HepG2 (cell line): Measurements from ENCODE around the gene ESRP2. TPM values are rescaled to one million over a fixed set of nuclear protein-coding genes. Genes with fewer than 3 reads are reported as not detected.

Source experiments
- ATAC-seq: fragments of 200-7000 bp; cut with Tn5 transposase; 3 replicates; pipeline ENCODE4 v1.9.1; 2020; ENCODE audit warnings: mild to moderate bottlenecking, moderate library complexity
- BruUV-seq: library from RNA; stranded (reverse); fragments of 400-500 nt; replicated peaks from 2 replicates; lab custom pipeline; 2021; lab: Mats Ljungman, UMichigan
- CTCF ChIA-PET: fragments of 300-600 bp; formaldehyde crosslinking; extraction: SDS; loops from one replicate; lab custom pipeline; 2021; ENCODE audit warnings: low total read pairs, inconsistent platforms, low intra/inter-chr PET ratio; lab: Yijun Ruan, JAX
- POLR2A ChIA-PET: fragments of 350-600 bp; sonication (Branson Sonifier 250); formaldehyde crosslinking; loops from one replicate; lab custom pipeline; 2020; ENCODE audit warnings: antibody characterized with exemption, inconsistent platforms; lab: Yijun Ruan, JAX
- DNase-seq: peaks from one replicate; pipeline ENCODE4 v3.0.0-alpha.2; 2015; ENCODE audit warnings: low spot score
- FAIRE-seq: peaks from 3 replicates; lab custom pipeline; 2011; peaks lifted over from hg19 to GRCh38; lab: Jason Lieb, UNC
- H2AFZ ChIP-seq: one replicate; pipeline ENCODE4 v1.6.1; 2011; ENCODE audit warnings: low read length, inconsistent platforms
- H3K27ac ChIP-seq: fragments of 300-600 bp; 3 replicates; pipeline ENCODE4 v1.8.0; 2011; ENCODE audit warnings: mixed run types, mild to moderate bottlenecking, mixed read lengths, low read length, inconsistent platforms; ENCODE audit not compliant: insufficient read depth; ENCODE audit errors: extremely low read length
- H3K27me3 ChIP-seq, 2 experiments: fragments of 200-600 bp in 1 of 2; 2 replicates in 1 of 2; 3 replicates in 1 of 2; pipeline versions ENCODE4 v1.6.0 to v1.8.0; 2011; ENCODE audit warnings: low read length in 2 of 2, mild to moderate bottlenecking in 2 of 2, moderate library complexity in 2 of 2, inconsistent platforms in 1 of 2; ENCODE audit not compliant: insufficient read depth in 2 of 2, control insufficient read depth in 1 of 2
- H3K36me3 ChIP-seq, 2 experiments: fragments of 200-600 bp in 1 of 2; replicated peaks in 1 of 2; 2 replicates in 1 of 2; 3 replicates in 1 of 2; pipeline versions ENCODE4 v1.5.1 to v1.8.0; 2011; ENCODE audit warnings: low read length in 2 of 2, inconsistent platforms in 1 of 2; ENCODE audit not compliant: insufficient read depth in 2 of 2, control insufficient read depth in 1 of 2
- H3K4me1 ChIP-seq: 2 replicates; pipeline ENCODE4 v1.5.1; 2012; ENCODE audit warnings: low read length, inconsistent platforms; ENCODE audit not compliant: insufficient read depth
- H3K4me2 ChIP-seq: 2 replicates; pipeline ENCODE4 v1.6.0; 2011; ENCODE audit warnings: low read depth, low read length, inconsistent platforms
- H3K4me3 ChIP-seq, 3 experiments: fragments of 200-600 bp in 1 of 3; sonication (generic), shearing (Covaris generic) in 1 of 3; replicated peaks in 1 of 3; 2 replicates each; pipeline ENCODE4 v1.5.1; 2011 to 2016; ENCODE audit warnings: low read length in 3 of 3, inconsistent platforms in 2 of 3, low read depth in 2 of 3, mild to moderate bottlenecking in 2 of 3, control low read depth in 1 of 3, mixed read lengths in 1 of 3; ENCODE audit not compliant: insufficient read depth in 1 of 3
- H3K79me2 ChIP-seq: one replicate; pipeline ENCODE4 v1.6.1; 2011; ENCODE audit warnings: low read length, inconsistent platforms; ENCODE audit not compliant: insufficient read depth
- H3K9ac ChIP-seq: 2 replicates; pipeline ENCODE4 v1.6.0; 2011; ENCODE audit warnings: mild to moderate bottlenecking, low read depth, low read length, inconsistent platforms; ENCODE audit not compliant: insufficient read depth
- H3K9me3 ChIP-seq: 2 replicates; pipeline ENCODE4 v1.5.1; 2012; ENCODE audit warnings: mild to moderate bottlenecking, low read length
- H4K20me1 ChIP-seq: 2 replicates; pipeline ENCODE4 v1.6.0; 2011; ENCODE audit warnings: inconsistent platforms, mild to moderate bottlenecking, low read length, moderate library complexity; ENCODE audit not compliant: insufficient read depth
- ETV5 ChIP-seq: IDR thresholded peaks from 2 replicates; pipeline ENCODE4 v1.6.1; 2018; ENCODE audit warnings: missing biosample characterization, missing genetic modification reagents, inconsistent platforms, borderline replicate concordance
- FIP1L1 ChIP-seq: fragments of 200-400 bp; formaldehyde crosslinking; IDR thresholded peaks from 2 replicates; pipeline ENCODE4 v1.6.1; 2018; ENCODE audit warnings: low read depth, mild to moderate bottlenecking, low read length, moderate library complexity, borderline replicate concordance; ENCODE audit not compliant: insufficient read depth
- MAF1 ChIP-seq: sonication (generic); formaldehyde crosslinking; IDR thresholded peaks from 2 replicates; pipeline ENCODE4 v1.5.0; 2020; ENCODE audit warnings: missing genetic modification reagents, borderline replicate concordance
- NR2F1 ChIP-seq, 2 experiments: fragments of 450-650 bp in 1 of 2; formaldehyde crosslinking in 1 of 2; IDR thresholded peaks; 2 replicates each; pipeline versions ENCODE4 v1.5.0 to v1.6.1; 2016 to 2020; ENCODE audit warnings: mild to moderate bottlenecking in 1 of 2, missing compliant biosample characterization in 1 of 2, missing genetic modification reagents in 1 of 2, moderate library complexity in 1 of 2
- PRMT3 ChIP-seq: sonication (generic); formaldehyde crosslinking; IDR thresholded peaks from 2 replicates; pipeline ENCODE4 v1.8.1; 2022; ENCODE audit warnings: low read depth, mild to moderate bottlenecking, moderate library complexity, missing genetic modification reagents, borderline replicate concordance
- SNAI1 ChIP-seq: sonication (generic); formaldehyde crosslinking; IDR thresholded peaks from 2 replicates; pipeline ENCODE4 v1.5.0; 2020; ENCODE audit warnings: mild to moderate bottlenecking, missing genetic modification reagents, borderline replicate concordance
- XBP1 ChIP-seq: sonication (generic); formaldehyde crosslinking; IDR thresholded peaks from 2 replicates; pipeline ENCODE4 v1.5.0; 2020; ENCODE audit warnings: missing genetic modification reagents
- ZNF20 ChIP-seq: sonication (generic); formaldehyde crosslinking; IDR thresholded peaks from 2 replicates; pipeline ENCODE4 v1.4.0; 2020; ENCODE audit warnings: mild to moderate bottlenecking, moderate library complexity, missing genetic modification reagents
- ZNF263 ChIP-seq: sonication (generic); formaldehyde crosslinking; IDR thresholded peaks from 2 replicates; pipeline ENCODE4 v1.4.0; 2020; ENCODE audit warnings: missing genetic modification reagents
- ZNF292 ChIP-seq: sonication (generic); formaldehyde crosslinking; IDR thresholded peaks from 2 replicates; pipeline ENCODE4 v1.8.1; 2022; ENCODE audit warnings: mild to moderate bottlenecking, low read depth, missing genetic modification reagents, borderline replicate concordance
- ZNF3 ChIP-seq: IDR thresholded peaks from 2 replicates; pipeline ENCODE4 v1.7.0; 2017; ENCODE audit warnings: inconsistent platforms
- ZNF761 ChIP-seq: sonication (generic); formaldehyde crosslinking; conservative IDR thresholded peaks from 2 replicates; pipeline ENCODE4 v1.4.0; 2020; ENCODE audit warnings: mild to moderate bottlenecking, missing genetic modification reagents
- WGBS: methylation state at CpG from one replicate; pipeline ENCODE4 v1.1.6; 2017; ENCODE audit warnings: low lambda C conversion rate; 5-methylcytosine and 5-hydroxymethylcytosine counted together
- in situ Hi-C: cut with HindIII; loops from 2 replicates; pipeline ENCODE4 v1.10.0; 2017; ENCODE audit warnings: low pct_unique_long_range_greater_than_20kb; ENCODE audit not compliant: extremely low pct_ligation_motif_present
- intact Hi-C: fragments of 100-400 bp; cut with micrococcal nuclease; formaldehyde crosslinking; loops from one replicate; pipeline ENCODE4 v1.10.0; 2022; ENCODE audit not compliant: unreplicated experiment
- polyA plus RNA-seq, 8 experiments: library from polyadenylated mRNA; depleted of rRNA in 3 of 8; stranded (reverse) in 7 of 8; unstranded in 1 of 8; fragments of >200 nt; fragmentation: Illumina TruSeq in 4 of 8; extraction: Trizol in 4 of 8; gene quantifications; 2 replicates each; pipeline versions ENCODE4 v1.2.1 to v1.2.3, GENCODE V29; 2011 to 2016; ENCODE audit warnings: low read depth in 4 of 8, missing spikeins in 1 of 8, mixed read lengths in 1 of 8; ENCODE audit not compliant: insufficient read depth in 1 of 8
- total RNA-seq, 5 experiments: library from RNA; depleted of rRNA; stranded (reverse); fragments of >200 nt; fragmentation: Illumina TruSeq; extraction: Trizol; gene quantifications; 2 replicates each; pipeline ENCODE4 v1.2.3, GENCODE V29; 2016; ENCODE audit warnings: low read depth in 1 of 5
- TF ChIP-seq, protein P1 (sequence below): sonication (generic); formaldehyde crosslinking; IDR thresholded peaks from 2 replicates; pipeline ENCODE4 v1.4.0; 2020; ENCODE audit warnings: missing genetic modification reagents
- TF ChIP-seq, protein P2 (sequence below): sonication (generic); formaldehyde crosslinking; IDR thresholded peaks from 2 replicates; pipeline ENCODE4 v1.4.0; 2020; ENCODE audit warnings: mild to moderate bottlenecking, missing genetic modification reagents

ESRP2 gene
- total and polyA plus RNA-seq, 2 of the 13 experiments (the other 11 are each of a cell fraction or from before 2014, with no cell fraction given) = 21.1 to 32.4 TPM

DNA sequence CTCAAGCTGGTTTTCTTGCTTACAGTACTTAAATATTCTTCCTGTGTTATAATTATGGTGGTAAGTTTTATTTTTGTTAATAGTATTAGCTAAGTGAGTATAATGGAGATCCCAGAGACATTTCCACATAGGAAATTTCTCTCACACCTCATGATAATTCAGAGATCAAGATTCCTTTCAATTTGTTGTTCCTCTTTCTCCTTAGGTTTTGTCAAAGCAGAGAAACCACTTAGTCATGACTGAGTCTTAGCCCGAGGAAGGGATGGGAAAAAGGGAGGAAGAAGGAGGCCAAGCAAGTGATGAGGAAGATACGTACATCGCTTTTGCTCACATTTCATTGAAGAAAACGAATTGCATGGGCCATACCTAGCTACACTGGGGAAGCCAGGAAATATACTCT lies 18.4 kb downstream of the ESRP2 start:
- peaks cover 7% of the 10 kb centered on the region for H3K79me2 ChIP-seq
- H3K4me3 ChIP-seq = no peak overlapping the region
- no peak for TF ChIP-seq NR2F1 (CRISPR knock-in tag; IDR thresholded peaks at IDR 0.05)
- no peak for TF ChIP-seq PRMT3 (CRISPR knock-in tag)
- no peak for TF ChIP-seq FIP1L1
- no peak for TF ChIP-seq ZNF761
- no peak for TF ChIP-seq ZNF263
- TF ChIP-seq, protein P1, sequence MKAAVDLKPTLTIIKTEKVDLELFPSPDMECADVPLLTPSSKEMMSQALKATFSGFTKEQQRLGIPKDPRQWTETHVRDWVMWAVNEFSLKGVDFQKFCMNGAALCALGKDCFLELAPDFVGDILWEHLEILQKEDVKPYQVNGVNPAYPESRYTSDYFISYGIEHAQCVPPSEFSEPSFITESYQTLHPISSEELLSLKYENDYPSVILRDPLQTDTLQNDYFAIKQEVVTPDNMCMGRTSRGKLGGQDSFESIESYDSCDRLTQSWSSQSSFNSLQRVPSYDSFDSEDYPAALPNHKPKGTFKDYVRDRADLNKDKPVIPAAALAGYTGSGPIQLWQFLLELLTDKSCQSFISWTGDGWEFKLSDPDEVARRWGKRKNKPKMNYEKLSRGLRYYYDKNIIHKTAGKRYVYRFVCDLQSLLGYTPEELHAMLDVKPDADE (CRISPR knock-in tag) = no peak
- no peak for TF ChIP-seq ZNF20 (CRISPR knock-in tag)
- TF ChIP-seq ZNF3 (CRISPR knock-in tag) = no peak
- TF ChIP-seq ZNF292 (CRISPR knock-in tag) = no peak
- TF ChIP-seq SNAI1 (CRISPR knock-in tag) = no peak
- TF ChIP-seq, protein P2, sequence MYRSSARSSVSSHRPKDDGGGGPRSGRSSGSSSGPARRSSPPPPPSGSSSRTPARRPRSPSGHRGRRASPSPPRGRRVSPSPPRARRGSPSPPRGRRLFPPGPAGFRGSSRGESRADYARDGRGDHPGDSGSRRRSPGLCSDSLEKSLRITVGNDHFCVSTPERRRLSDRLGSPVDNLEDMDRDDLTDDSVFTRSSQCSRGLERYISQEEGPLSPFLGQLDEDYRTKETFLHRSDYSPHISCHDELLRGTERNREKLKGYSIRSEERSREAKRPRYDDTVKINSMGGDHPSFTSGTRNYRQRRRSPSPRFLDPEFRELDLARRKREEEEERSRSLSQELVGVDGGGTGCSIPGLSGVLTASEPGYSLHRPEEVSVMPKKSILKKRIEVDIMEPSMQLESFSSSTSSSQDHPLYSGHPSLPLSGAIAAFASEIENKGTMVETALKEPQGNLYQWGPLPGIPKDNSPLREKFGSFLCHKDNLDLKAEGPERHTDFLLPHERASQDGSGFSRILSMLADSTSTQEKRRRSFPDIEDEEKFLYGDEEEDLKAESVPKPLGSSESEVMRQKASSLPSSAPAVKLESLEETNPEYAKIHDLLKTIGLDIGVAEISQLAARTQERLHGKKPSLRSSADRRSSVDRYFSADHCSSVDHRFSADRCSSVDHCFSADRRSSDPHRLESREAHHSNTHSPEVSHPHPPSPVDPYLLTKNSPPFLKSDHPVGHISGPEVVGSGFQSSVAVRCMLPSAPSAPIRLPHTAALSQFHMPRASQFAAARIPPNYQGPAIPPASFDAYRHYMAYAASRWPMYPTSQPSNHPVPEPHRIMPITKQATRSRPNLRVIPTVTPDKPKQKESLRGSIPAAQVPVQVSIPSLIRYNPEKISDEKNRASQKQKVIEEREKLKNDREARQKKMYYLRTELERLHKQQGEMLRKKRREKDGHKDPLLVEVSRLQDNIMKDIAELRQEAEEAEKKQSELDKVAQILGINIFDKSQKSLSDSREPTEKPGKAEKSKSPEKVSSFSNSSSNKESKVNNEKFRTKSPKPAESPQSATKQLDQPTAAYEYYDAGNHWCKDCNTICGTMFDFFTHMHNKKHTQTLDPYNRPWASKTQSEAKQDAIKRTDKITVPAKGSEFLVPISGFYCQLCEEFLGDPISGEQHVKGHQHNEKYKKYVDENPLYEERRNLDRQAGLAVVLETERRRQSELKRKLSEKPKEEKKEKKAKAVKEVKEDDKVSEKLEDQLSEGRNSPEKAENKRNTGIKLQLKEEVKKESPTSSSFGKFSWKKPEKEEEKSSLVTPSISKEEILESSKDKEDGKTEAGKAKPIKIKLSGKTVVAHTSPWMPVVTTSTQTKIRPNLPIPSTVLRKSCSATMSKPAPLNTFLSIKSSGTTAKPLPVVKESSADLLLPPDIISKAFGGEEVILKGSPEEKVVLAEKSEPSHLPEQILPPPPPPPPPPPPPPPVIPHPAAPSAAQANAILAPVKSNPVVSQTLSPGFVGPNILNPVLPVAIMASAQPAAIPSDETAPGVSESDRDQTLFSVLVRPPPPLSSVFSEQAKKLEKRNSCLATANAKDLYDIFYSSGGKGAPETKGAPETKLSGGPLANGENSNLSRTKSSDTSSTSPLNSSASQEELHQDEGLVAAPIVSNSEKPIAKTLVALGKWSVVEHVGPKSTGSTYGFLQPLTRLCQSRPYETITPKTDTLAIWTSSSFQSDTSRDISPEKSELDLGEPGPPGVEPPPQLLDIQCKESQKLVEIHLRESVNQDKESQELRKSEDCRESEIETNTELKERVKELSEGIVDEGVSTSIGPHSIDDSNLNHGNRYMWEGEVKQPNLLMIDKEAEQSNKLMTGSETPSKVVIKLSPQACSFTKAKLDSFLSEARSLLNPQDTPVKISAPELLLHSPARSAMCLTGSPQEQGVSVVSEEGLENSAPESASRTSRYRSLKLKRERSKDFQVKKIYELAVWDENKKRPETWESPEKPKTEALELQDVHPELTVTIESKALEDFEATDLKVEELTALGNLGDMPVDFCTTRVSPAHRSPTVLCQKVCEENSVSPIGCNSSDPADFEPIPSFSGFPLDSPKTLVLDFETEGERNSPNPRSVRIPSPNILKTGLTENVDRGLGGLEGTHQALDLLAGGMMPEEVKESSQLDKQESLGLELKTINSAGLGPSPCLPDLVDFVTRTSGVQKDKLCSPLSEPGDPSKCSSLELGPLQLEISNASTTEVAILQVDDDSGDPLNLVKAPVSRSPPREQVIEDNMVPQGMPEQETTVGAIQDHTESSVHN (CRISPR knock-in tag) = no peak
- TF ChIP-seq ETV5 (CRISPR knock-in tag) = no peak
- TF ChIP-seq XBP1 (CRISPR knock-in tag) = no peak
- no peak for TF ChIP-seq MAF1
- no peak overlapping the region for H3K4me2 ChIP-seq
- no peak overlapping the region for H3K27ac ChIP-seq
- no peaks in the 10 kb centered on the region for H3K27me3 ChIP-seq
- H3K9ac ChIP-seq = no peak overlapping the region
- DNase-seq (no peak), ATAC-seq (no peak), FAIRE-seq (no peak)
- no peak overlapping the region for H2AFZ ChIP-seq
- POLR2A ChIA-PET = interaction anchor here (1.2 to 1.6 kb wide), 2 partner anchors 20 to 137 kb away, joined by 3 read pairs; no protein-coding TSS in a partner anchor
- in situ Hi-C loops (no loop called here), intact Hi-C loops (no loop called here)
- no TSS peak for BruUV-seq
- CTCF ChIA-PET = no interaction called here
- H3K36me3 ChIP-seq = peaks cover 10 to 37% of the 10 kb centered on the region in 2 experiments
- no peaks in the 10 kb centered on the region for H3K9me3 ChIP-seq
- peaks cover 17% of the 10 kb centered on the region for H3K4me1 ChIP-seq
- 94% methylated on average over 4 of the region's 4 CpGs for WGBS
- H4K20me1 ChIP-seq = no peaks in the 10 kb centered on the region
